Measurements from ENCODE around the gene NXPH4. TPM values are rescaled to one million over a fixed set of nuclear protein-coding genes. Genes with fewer than 3 reads are reported as not detected.

Gene NXPH4
- total and polyA plus RNA-seq, 3 experiments from 2014 or later, result 0.22 to 0.47 TPM; not detected in 1

- Mint-ChIP-seq H3K27ac (peak overlapping the region in 5 of 8 donors; percentile 32 to 68 (median 59)), H3K9me3 (peaks cover 0 to 1% (median 0%) of the 10 kb centered on the region in 5 donors), H3K4me1 (peaks cover 31 to 49% (median 36%) of the 10 kb centered on the region in 3 donors), H3K4me3 (peak overlapping the region in 3 of 7 donors; percentile 25 to 79 (median 40)), H3K36me3 (no peaks in the 10 kb centered on the region), H3K27me3 (peaks cover 43 to 46% of the 10 kb centered on the region in 2 donors)
- DNase-seq, result peak; percentile 74 to 87 (median 80)
- Histone ChIP-seq H3K36me3 (ENCODE audit: insufficient read depth, low read length) (no peaks in the 10 kb centered on the region), H3K27me3 (ENCODE audit: insufficient read depth, low read length, poor library complexity, severe bottlenecking) (peaks cover 42% of the 10 kb centered on the region), H3K9me3 (ENCODE audit: low read length) (no peaks in the 10 kb centered on the region), H3K27ac (ENCODE audit: low read depth, low read length) (no peak overlapping the region), H3K4me1 (ENCODE audit: insufficient read depth, low read length) (peaks cover 36% of the 10 kb centered on the region), H3K4me3 (ENCODE audit: low read length) (no peak overlapping the region)
- ChIA-PET POLR2A (interaction anchor here (0.6 to 2.0 kb wide), 7 partner anchors 26 to 302 kb away, joined by 3 to 13 read pairs (median 6); no protein-coding TSS in a partner anchor), CTCF (interaction anchor here (0.8 to 4.7 kb wide), 19 partner anchors 10 to 577 kb away, joined by 3 to 262 read pairs (median 3); partner anchors contain the start of genes INHBE and SHMT2)
Observed at GRCh38 chr12:57213058-57213715, 3.4 kb upstream of the NXPH4 start.

GRCh38 chr12:57213763-57214397, 2.7 kb upstream of the NXPH4 start:
- ChIA-PET CTCF (interaction anchor here (0.7 to 4.7 kb wide), 24 partner anchors 10 to 577 kb away, joined by 3 to 262 read pairs (median 3); partner anchors contain the start of genes INHBE, LRP1 and SHMT2), POLR2A (interaction anchor here (0.6 to 2.0 kb wide), 10 partner anchors 12 to 301 kb away, joined by 3 to 13 read pairs (median 5); no protein-coding TSS in a partner anchor)
- Histone ChIP-seq H3K4me3 (ENCODE audit: low read length) (no peak overlapping the region), H3K27me3 (ENCODE audit: insufficient read depth, low read length, poor library complexity, severe bottlenecking) (peaks cover 49% of the 10 kb centered on the region), H3K27ac (ENCODE audit: low read depth, low read length) (no peak overlapping the region), H3K36me3 (ENCODE audit: insufficient read depth, low read length) (no peaks in the 10 kb centered on the region), H3K4me1 (ENCODE audit: insufficient read depth, low read length) (peaks cover 36% of the 10 kb centered on the region), H3K9me3 (ENCODE audit: low read length) (no peaks in the 10 kb centered on the region)
- Mint-ChIP-seq H3K9me3 (peaks cover 0 to 1% (median 0%) of the 10 kb centered on the region in 5 donors), H3K36me3 (no peaks in the 10 kb centered on the region), H3K4me3 (peak overlapping the region in 3 of 7 donors; percentile 40 to 79 (median 41)), H3K27ac (peak overlapping the region in 6 of 8 donors; percentile 31 to 91 (median 61)), H3K4me1 (peaks cover 33 to 53% (median 36%) of the 10 kb centered on the region in 3 donors), H3K27me3 (peaks cover 50 to 53% of the 10 kb centered on the region in 2 donors)
- no peak for DNase-seq

DNA sequence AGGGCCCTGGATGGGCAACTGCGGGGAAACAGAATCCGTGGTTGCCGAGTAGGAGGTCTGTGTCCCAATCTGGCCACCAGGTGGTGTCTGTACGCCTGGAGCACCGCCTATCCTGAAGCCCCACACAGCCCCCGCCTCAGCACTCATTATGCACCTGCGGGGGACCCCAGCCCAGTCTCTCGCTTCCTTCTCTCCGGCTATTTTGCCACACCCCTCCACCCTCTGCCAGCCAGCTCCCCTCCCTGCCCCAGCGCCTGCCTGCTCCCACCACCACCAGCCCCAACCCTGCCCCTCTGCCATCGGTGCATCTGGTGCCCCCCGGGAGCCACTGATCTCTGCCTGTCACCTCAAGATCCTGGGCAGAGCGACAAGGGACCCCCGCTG, 2.2 kb upstream of the NXPH4 start:
- peak overlapping the region in 5 of 7 donors; percentile 37 to 79 (median 58) for H3K4me3 Mint-ChIP-seq
- H3K27me3 ChIP-seq (ENCODE audit: insufficient read depth, low read length, poor library complexity, severe bottlenecking), result peaks cover 54% of the 10 kb centered on the region
- ChIA-PET POLR2A (interaction anchor here (0.7 to 2.0 kb wide), 5 partner anchors 11 to 28 kb away, joined by 3 to 13 read pairs (median 5); no protein-coding TSS in a partner anchor), CTCF (interaction anchor here (0.7 to 4.7 kb wide), 22 partner anchors 9 to 260 kb away, joined by 3 to 262 read pairs (median 4); partner anchors contain the start of genes INHBE, LRP1 and SHMT2)
- H3K4me1 ChIP-seq (ENCODE audit: insufficient read depth, low read length), result peaks cover 36% of the 10 kb centered on the region
- H3K27ac ChIP-seq (ENCODE audit: low read depth, low read length), result no peak overlapping the region
- H3K27me3 Mint-ChIP-seq, result peaks cover 54 to 56% of the 10 kb centered on the region in 2 donors
- peaks cover 33 to 53% (median 36%) of the 10 kb centered on the region in 3 donors for H3K4me1 Mint-ChIP-seq
- peak overlapping the region in 5 of 8 donors; percentile 31 to 91 (median 63) for H3K27ac Mint-ChIP-seq
- peaks cover 0 to 1% (median 0%) of the 10 kb centered on the region in 5 donors for H3K9me3 Mint-ChIP-seq
- peak; percentile 55 to 77 (median 57) for DNase-seq
- no peaks in the 10 kb centered on the region for H3K9me3 ChIP-seq (ENCODE audit: low read length)
- H3K36me3 ChIP-seq (ENCODE audit: insufficient read depth, low read length), result no peaks in the 10 kb centered on the region
- no peak overlapping the region for H3K4me3 ChIP-seq (ENCODE audit: low read length)
- H3K36me3 Mint-ChIP-seq, result no peaks in the 10 kb centered on the region

DNA sequence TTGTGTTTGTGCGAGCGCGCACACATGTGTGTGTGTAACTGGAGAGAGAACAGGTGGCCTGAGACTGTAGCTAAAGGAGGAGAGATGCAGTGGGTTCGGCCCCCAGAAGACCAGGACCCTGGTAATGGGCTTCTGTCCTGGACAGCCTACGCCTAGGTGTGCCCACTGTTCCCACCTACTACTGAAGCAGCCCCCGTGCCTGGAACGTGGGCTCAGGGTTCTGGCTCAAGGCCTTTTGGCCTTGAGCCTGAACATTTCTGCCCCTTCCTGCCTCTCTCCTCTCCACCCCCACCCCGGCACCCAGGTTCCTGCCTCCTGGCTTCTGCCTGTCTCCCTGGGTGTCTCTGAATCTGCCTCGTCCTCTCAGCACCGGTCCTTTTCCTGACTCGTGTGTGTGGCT, 1.5 kb upstream of the NXPH4 start:
- ChIA-PET POLR2A (interaction anchor here (1.1 to 1.3 kb wide), 2 partner anchors 10 to 24 kb away, joined by 3 to 4 read pairs; no protein-coding TSS in a partner anchor), CTCF (interaction anchor here (0.6 to 4.7 kb wide), 13 partner anchors 9 to 462 kb away, joined by 3 to 262 read pairs (median 4); partner anchors contain the start of genes SHMT2 and STAC3)
- peak overlapping the region; percentile 22 to 85 (median 56) for H3K4me3 Mint-ChIP-seq
- peaks cover 0 to 1% (median 0%) of the 10 kb centered on the region in 5 donors for H3K9me3 Mint-ChIP-seq
- H3K36me3 Mint-ChIP-seq, result no peaks in the 10 kb centered on the region
- H3K4me1 Mint-ChIP-seq, result peaks cover 36 to 57% (median 36%) of the 10 kb centered on the region in 3 donors
- Histone ChIP-seq H3K36me3 (ENCODE audit: insufficient read depth, low read length) (no peaks in the 10 kb centered on the region), H3K4me3 (ENCODE audit: low read length) (no peak overlapping the region), H3K27me3 (ENCODE audit: insufficient read depth, low read length, poor library complexity, severe bottlenecking) (peaks cover 60% of the 10 kb centered on the region), H3K9me3 (ENCODE audit: low read length) (no peaks in the 10 kb centered on the region), H3K4me1 (ENCODE audit: insufficient read depth, low read length) (peaks cover 36% of the 10 kb centered on the region), H3K27ac (ENCODE audit: low read depth, low read length) (no peak overlapping the region)
- peak overlapping the region in 4 of 8 donors; percentile 44 to 92 (median 76) for H3K27ac Mint-ChIP-seq
- no peak for DNase-seq
- H3K27me3 Mint-ChIP-seq, result peaks cover 59 to 61% of the 10 kb centered on the region in 2 donors

DNA sequence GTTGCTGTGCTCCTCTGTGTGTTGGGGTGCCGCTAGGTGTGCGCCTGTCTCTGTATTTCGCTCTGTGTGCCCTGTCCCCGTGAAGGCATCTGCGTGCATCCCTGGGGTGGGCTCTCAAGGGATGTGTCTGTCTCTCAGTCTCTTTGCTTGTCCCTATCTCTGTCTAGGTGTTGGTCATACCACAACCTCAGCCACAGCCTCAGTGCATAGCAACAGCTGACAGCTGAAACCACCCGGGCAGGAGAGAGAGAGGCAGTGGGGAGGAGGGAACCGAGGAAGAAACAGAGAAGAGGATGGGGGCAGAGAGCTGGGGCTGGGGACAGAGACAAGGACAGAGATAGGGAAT, 953 bp upstream of the NXPH4 start:
- H3K36me3 Mint-ChIP-seq, result no peaks in the 10 kb centered on the region
- DNase-seq, result peak in 4 of 5 donors; percentile 19 to 67 (median 41)
- H3K4me3 Mint-ChIP-seq, result peak overlapping the region; percentile 32 to 85 (median 75)

GRCh38 chr12:57216921-57217879, 606 bp downstream of the NXPH4 start:
- ChIA-PET CTCF (interaction anchor here (1.6 to 3.6 kb wide), 5 partner anchors 13 to 27 kb away, joined by 5 to 16 read pairs (median 9); partner anchors contain the start of gene SHMT2), POLR2A (interaction anchor here (1.0 to 1.2 kb wide), 2 partner anchors 22 to 26 kb away, joined by 3 read pairs; no protein-coding TSS in a partner anchor)
- H3K4me1 ChIP-seq (ENCODE audit: insufficient read depth, low read length), result peaks cover 41% of the 10 kb centered on the region
- peaks cover 0 to 1% (median 0%) of the 10 kb centered on the region in 5 donors for H3K9me3 Mint-ChIP-seq
- no peaks in the 10 kb centered on the region for H3K36me3 Mint-ChIP-seq
- peak; percentile 22 to 78 (median 57) for DNase-seq
- no peak overlapping the region for H3K4me3 ChIP-seq (ENCODE audit: low read length)
- peak overlapping the region in 7 of 8 donors; percentile 62 to 99 (median 71) for H3K27ac Mint-ChIP-seq
- peak overlapping the region; percentile 50 to 89 (median 83) for H3K4me3 Mint-ChIP-seq
- no peaks in the 10 kb centered on the region for H3K36me3 ChIP-seq (ENCODE audit: insufficient read depth, low read length)
- H3K27me3 ChIP-seq (ENCODE audit: insufficient read depth, low read length, poor library complexity, severe bottlenecking), result peaks cover 79% of the 10 kb centered on the region
- H3K4me1 Mint-ChIP-seq, result peaks cover 45 to 74% (median 50%) of the 10 kb centered on the region in 3 donors
- H3K27me3 Mint-ChIP-seq, result peaks cover 75 to 79% of the 10 kb centered on the region in 2 donors
- H3K27ac ChIP-seq (ENCODE audit: low read depth, low read length), result no peak overlapping the region
- H3K9me3 ChIP-seq (ENCODE audit: low read length), result no peaks in the 10 kb centered on the region

More for the DNA sequence above, 953 bp upstream of the NXPH4 start:
- H3K4me1 Mint-ChIP-seq, result peaks cover 37 to 59% (median 38%) of the 10 kb centered on the region in 3 donors
- H3K27me3 Mint-ChIP-seq, result peaks cover 62 to 64% of the 10 kb centered on the region in 2 donors
- H3K4me3 ChIP-seq (ENCODE audit: low read length), result peak overlapping the region; percentile 7
- H3K36me3 ChIP-seq (ENCODE audit: insufficient read depth, low read length), result no peaks in the 10 kb centered on the region
- ChIA-PET POLR2A (interaction anchor here (1.1 kb wide), 1 partner anchor 23 kb away, joined by 4 read pairs; no protein-coding TSS in a partner anchor), CTCF (interaction anchor here (3.2 to 4.7 kb wide), 3 partner anchors 11 to 27 kb away, joined by 28 to 262 read pairs (median 48); partner anchors contain the start of gene SHMT2)
- peak overlapping the region in 7 of 8 donors; percentile 44 to 92 (median 78) for H3K27ac Mint-ChIP-seq
- peaks cover 36% of the 10 kb centered on the region for H3K4me1 ChIP-seq (ENCODE audit: insufficient read depth, low read length)
- peaks cover 64% of the 10 kb centered on the region for H3K27me3 ChIP-seq (ENCODE audit: insufficient read depth, low read length, poor library complexity, severe bottlenecking)
- peaks cover 0 to 1% (median 0%) of the 10 kb centered on the region in 5 donors for H3K9me3 Mint-ChIP-seq
- no peaks in the 10 kb centered on the region for H3K9me3 ChIP-seq (ENCODE audit: low read length)
- H3K27ac ChIP-seq (ENCODE audit: low read depth, low read length), result no peak overlapping the region

Measured in CD8-positive, alpha-beta memory T cell (primary cell).